ENCODE data around the gene BCCIP.

DNA sequence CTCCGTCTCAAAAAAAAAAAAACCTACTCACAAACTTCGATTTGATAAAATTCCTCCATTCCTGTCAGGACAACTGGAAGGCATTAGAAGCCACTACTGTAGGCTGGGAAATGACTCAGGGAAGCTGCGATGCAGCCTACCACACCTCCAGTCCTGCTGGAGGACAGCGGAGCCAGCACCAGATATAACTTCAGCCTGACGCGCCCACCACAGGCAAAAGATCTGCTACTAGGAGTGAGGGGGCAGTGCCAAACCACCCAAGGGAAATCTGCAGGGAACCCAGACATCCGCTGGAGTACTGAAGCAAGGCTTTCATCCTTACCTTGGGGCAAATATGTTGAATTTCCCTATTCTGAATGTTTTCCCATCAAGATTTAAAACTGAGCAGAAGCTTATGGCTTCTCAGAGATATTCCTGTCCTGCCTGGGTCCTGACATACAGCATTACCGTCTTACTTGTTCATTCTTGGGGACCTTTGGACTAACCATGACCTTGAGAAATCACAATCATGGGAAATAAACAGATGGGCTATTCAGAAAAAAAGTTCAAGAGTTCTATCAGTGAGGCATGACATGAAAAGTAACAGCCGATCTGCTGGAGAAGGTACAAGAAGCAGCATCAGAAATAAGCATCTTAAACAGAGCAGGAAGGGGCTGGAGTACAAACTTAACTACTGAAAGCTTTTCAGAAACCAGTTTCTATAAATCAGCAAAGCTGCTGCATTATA lies 20.4 kb downstream of the BCCIP start:
- no peak for TF ChIP-seq FOSL1 (IDR thresholded peaks at IDR 0.05; ENCODE audit: low read depth)
- TF ChIP-seq ZBTB33 (IDR thresholded peaks at IDR 0.05; ENCODE audit: extremely low read depth, insufficient replicate concordance, low read length): no peak
- TF ChIP-seq RAD21 (IDR thresholded peaks at IDR 0.05; ENCODE audit: low read depth): no peak
- TF ChIP-seq, protein P1, sequence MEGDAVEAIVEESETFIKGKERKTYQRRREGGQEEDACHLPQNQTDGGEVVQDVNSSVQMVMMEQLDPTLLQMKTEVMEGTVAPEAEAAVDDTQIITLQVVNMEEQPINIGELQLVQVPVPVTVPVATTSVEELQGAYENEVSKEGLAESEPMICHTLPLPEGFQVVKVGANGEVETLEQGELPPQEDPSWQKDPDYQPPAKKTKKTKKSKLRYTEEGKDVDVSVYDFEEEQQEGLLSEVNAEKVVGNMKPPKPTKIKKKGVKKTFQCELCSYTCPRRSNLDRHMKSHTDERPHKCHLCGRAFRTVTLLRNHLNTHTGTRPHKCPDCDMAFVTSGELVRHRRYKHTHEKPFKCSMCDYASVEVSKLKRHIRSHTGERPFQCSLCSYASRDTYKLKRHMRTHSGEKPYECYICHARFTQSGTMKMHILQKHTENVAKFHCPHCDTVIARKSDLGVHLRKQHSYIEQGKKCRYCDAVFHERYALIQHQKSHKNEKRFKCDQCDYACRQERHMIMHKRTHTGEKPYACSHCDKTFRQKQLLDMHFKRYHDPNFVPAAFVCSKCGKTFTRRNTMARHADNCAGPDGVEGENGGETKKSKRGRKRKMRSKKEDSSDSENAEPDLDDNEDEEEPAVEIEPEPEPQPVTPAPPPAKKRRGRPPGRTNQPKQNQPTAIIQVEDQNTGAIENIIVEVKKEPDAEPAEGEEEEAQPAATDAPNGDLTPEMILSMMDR (IDR thresholded peaks at IDR 0.05 in 2 of 3, conservative IDR thresholded peaks at IDR 0.05 in 1 of 3; ENCODE audit: borderline replicate concordance in 1 of 3, insufficient read depth in 1 of 3, low read depth in 2 of 3, low read length in 2 of 3): no peak
- TF ChIP-seq, protein P2, sequence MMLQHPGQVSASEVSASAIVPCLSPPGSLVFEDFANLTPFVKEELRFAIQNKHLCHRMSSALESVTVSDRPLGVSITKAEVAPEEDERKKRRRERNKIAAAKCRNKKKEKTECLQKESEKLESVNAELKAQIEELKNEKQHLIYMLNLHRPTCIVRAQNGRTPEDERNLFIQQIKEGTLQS (IDR thresholded peaks at IDR 0.05): no peak
- TF ChIP-seq SP1 (IDR thresholded peaks at IDR 0.05; ENCODE audit: low read depth): no peak
- no peak for TF ChIP-seq POLR2A (IDR thresholded peaks at IDR 0.05; ENCODE audit: borderline replicate concordance, extremely low read depth, insufficient read depth, insufficient read length)
- no peak for TF ChIP-seq JUND (IDR thresholded peaks at IDR 0.05)

All from HCT116 (cell line).